Ovary (tissue), 9 donors: ENCODE results near the gene OTOP3. TPM values are rescaled to one million over a fixed set of nuclear protein-coding genes. Genes with fewer than 3 reads are reported as not detected.

Experiments
- DNase-seq, 5 donors: peaks; one replicate each; pipeline ENCODE4 v3.0.0-alpha.2; 2019 to 2020
- H3K27ac ChIP-seq, 2 donors: fragments of 200-600 bp; one replicate each; pipeline versions ENCODE4 v1.5.1 to v1.8.0; 2019 to 2022
- H3K27me3 ChIP-seq: fragments of 200-600 bp; one replicate; pipeline ENCODE4 v1.8.0; 2022
- H3K36me3 ChIP-seq: fragments of 200-600 bp; sonication (generic); one replicate; pipeline ENCODE4 v1.5.1; 2019
- H3K4me1 ChIP-seq: one replicate; pipeline ENCODE4 v1.8.1; 2013; ENCODE audit warnings: mild to moderate bottlenecking, moderate library complexity; ENCODE audit not compliant: insufficient read depth
- H3K4me3 ChIP-seq: fragments of 200-600 bp; sonication (generic); one replicate; pipeline ENCODE4 v1.5.1; 2017
- H3K9me3 ChIP-seq, 2 donors: fragments of 200-600 bp in 1 of 2; sonication (generic) in 1 of 2; one replicate each; pipeline versions ENCODE4 v1.5.1 to v1.8.1; 2013 to 2019; ENCODE audit warnings: mild to moderate bottlenecking in 1 of 2, moderate library complexity in 1 of 2
- CTCF ChIP-seq, 3 donors: fragments of 450-650 bp in 2 of 3; fragments of 200-600 bp in 1 of 3; IDR thresholded peaks; one replicate each; pipeline versions ENCODE4 v1.5.1 to v1.8.0; 2016 to 2022; ENCODE audit warnings: antibody characterized with exemption in 3 of 3, mild to moderate bottlenecking in 1 of 3
- EP300 ChIP-seq: sonication (generic); formaldehyde crosslinking; IDR thresholded peaks from one replicate; pipeline ENCODE4 v1.6.1; 2017; ENCODE audit warnings: antibody characterized with exemption
- POLR2A ChIP-seq: fragments of 450-650 bp; IDR thresholded peaks from one replicate; pipeline ENCODE4 v1.6.1; 2017; ENCODE audit warnings: antibody characterized with exemption, mild to moderate bottlenecking, moderate library complexity
- WGBS, 3 donors: extraction: QIAGEN DNeasy Blood & Tissue Kit in 1 of 3; methylation state at CpG; one replicate each; pipeline versions ENCODE4 v1.1.5 to v1.1.7; 2013 to 2017; 5-methylcytosine and 5-hydroxymethylcytosine counted together
- intact Hi-C, 4 donors: fragments of 100-400 bp; cut with DNase I; formaldehyde crosslinking; loops; one replicate each; pipeline versions ENCODE4 v1.11.0 to v1.15.1; 2022 to 2023
- polyA plus RNA-seq, 2 donors: library from polyadenylated mRNA; stranded (reverse); fragments of 200-250 nt in 1 of 2; fragments of 350-450 nt in 1 of 2; fragmentation: Illumina TruSeq in 1 of 2; extraction: RNeasy Lipid Tissue Mini Kit (QIAGEN cat#74804) in 1 of 2; gene quantifications; one replicate each; pipeline ENCODE4 v1.2.3, GENCODE V29; 2013 to 2014
- total RNA-seq, 7 donors: library from RNA; depleted of rRNA in 2 of 7; stranded (reverse); fragments of >200 nt in 2 of 7; fragmentation: NEBNext Ultra II Directional in 3 of 7; extraction: Animal tissue kit (Norgen Biotek cat#: 25700) in 3 of 7; gene quantifications; one replicate each; pipeline versions ENCODE4 v1.1.0 to v1.2.4, GENCODE V29; 2016 to 2023
- donor health status: DM: no; HTN: no; CAD: no; lungs with moderate emphysema.
- donor health status: DM: no; HTN: no; CAD: no.
- donor health status: Bipolar disorder and iron deficiency.
- donor health status: DM: yes; HTN: yes; CAD: no.
- donor health status: DM: no; HTN: no; CAD: no.
- donor health status: DM: yes; HTN: yes; CAD: no.

The OTOP3 gene
- total and polyA plus RNA-seq, 9 donors: not detected

GRCh38 chr17:74961657-74962350, 26.1 kb downstream of the OTOP3 start:
- WGBS, 3 donors: 36 to 38% (median 37%) methylated on average over 22 to 23 of the region's 23 CpGs

GRCh38 chr17:74962622-74963394, 27.1 kb downstream of the OTOP3 start:
- no peaks in the 10 kb centered on the region for H3K27me3 ChIP-seq
- DNase-seq: no peak
- no peaks in the 10 kb centered on the region for H3K36me3 ChIP-seq
- no peaks in the 10 kb centered on the region for H3K9me3 ChIP-seq
- H3K4me1 ChIP-seq: no peaks in the 10 kb centered on the region
- intact Hi-C loops: loop anchor here (5.0 to 10.0 kb wide), 4 partner anchors 52 to 242 kb away; partner anchors contain the start of genes NUP85 (in 3 of the 4) and MRPL58 (in 1 of the 4)
- 76 to 84% (median 79%) methylated on average over 16 to 18 of the region's 18 CpGs for WGBS, 3 donors
- H3K27ac ChIP-seq: no peak overlapping the region
- no peak overlapping the region for H3K4me3 ChIP-seq
- TF ChIP-seq EP300: no peak

More at GRCh38 chr17:74961657-74962350, 26.1 kb downstream of the OTOP3 start:
- DNase-seq: peak; percentile 83 to 93 (median 90)
- H3K4me1 ChIP-seq: no peaks in the 10 kb centered on the region
- no peaks in the 10 kb centered on the region for H3K36me3 ChIP-seq
- H3K4me3 ChIP-seq: no peak overlapping the region
- no peak overlapping the region for H3K27ac ChIP-seq
- intact Hi-C loops: loop anchor here (5.0 to 10.0 kb wide), 4 partner anchors 53 to 243 kb away; partner anchors contain the start of genes NUP85 (in 3 of the 4) and MRPL58 (in 1 of the 4)
- no peaks in the 10 kb centered on the region for H3K9me3 ChIP-seq
- H3K27me3 ChIP-seq: no peaks in the 10 kb centered on the region
- no peak for TF ChIP-seq EP300
- peak; percentile 70 to 83 (median 83) for TF ChIP-seq CTCF (IDR thresholded peaks at IDR 0.05)

GRCh38 chr17:74963656-74964055, 28.0 kb downstream of the OTOP3 start:
- no peak for TF ChIP-seq POLR2A
- no peak for TF ChIP-seq EP300
- no peak for TF ChIP-seq CTCF (IDR thresholded peaks at IDR 0.05)
- H3K27ac ChIP-seq: no peak overlapping the region
- no peaks in the 10 kb centered on the region for H3K36me3 ChIP-seq
- H3K9me3 ChIP-seq: no peaks in the 10 kb centered on the region
- no peak overlapping the region for H3K4me3 ChIP-seq
- no peak for DNase-seq
- no peaks in the 10 kb centered on the region for H3K27me3 ChIP-seq
- 64 to 65% (median 65%) methylated on average over 11 to 12 of the region's 12 CpGs for WGBS, 3 donors
- H3K4me1 ChIP-seq: no peaks in the 10 kb centered on the region
- intact Hi-C loops: loop anchor here (5.0 to 10.0 kb wide), 4 partner anchors 51 to 241 kb away; partner anchors contain the start of genes NUP85 (in 3 of the 4) and MRPL58 (in 1 of the 4)

GRCh38 chr17:74964246-74964761, 28.6 kb downstream of the OTOP3 start:
- no peak overlapping the region for H3K27ac ChIP-seq
- H3K27me3 ChIP-seq: no peaks in the 10 kb centered on the region
- no peak overlapping the region for H3K4me3 ChIP-seq
- H3K36me3 ChIP-seq: no peaks in the 10 kb centered on the region
- intact Hi-C loops: loop anchor here (5.0 to 10.0 kb wide), 4 partner anchors 50 to 240 kb away; partner anchors contain the start of genes NUP85 (in 3 of the 4) and MRPL58 (in 1 of the 4)
- DNase-seq: no peak
- no peaks in the 10 kb centered on the region for H3K4me1 ChIP-seq
- TF ChIP-seq EP300: no peak
- TF ChIP-seq CTCF (IDR thresholded peaks at IDR 0.05): no peak
- TF ChIP-seq POLR2A: no peak
- WGBS, 3 donors: 86 to 92% (median 90%) methylated on average over 7 to 12 of the region's 12 CpGs
- no peaks in the 10 kb centered on the region for H3K9me3 ChIP-seq
